ENCODE measurements around the gene EMC9. TPM values are rescaled to one million over a fixed set of nuclear protein-coding genes. Genes with fewer than 3 reads are reported as not detected.

Gene EMC9
- total RNA-seq, 1 donor from 2014 or later = 26.4 TPM

GRCh38 chr14:24182110-24182882 lies 40.9 kb upstream of the EMC9 start:
- Mint-ChIP-seq H3K27me3 (ENCODE audit: low read depth) (no peaks in the 10 kb centered on the region), H3K27ac (no peak overlapping the region), H3K9me3 (no peaks in the 10 kb centered on the region), H3K4me3 (ENCODE audit: low read depth) (no peak overlapping the region), H3K4me1 (ENCODE audit: low read depth) (peaks cover 4% of the 10 kb centered on the region), H3K36me3 (ENCODE audit: low read depth) (peaks cover 80% of the 10 kb centered on the region)
- DNase-seq (ENCODE audit: low spot score) = no peak
- intact Hi-C loops (cut with micrococcal nuclease) = no loop called here

GRCh38 chr14:24181371-24182077 lies 40.1 kb upstream of the EMC9 start:
- H3K36me3 Mint-ChIP-seq (ENCODE audit: low read depth) = peaks cover 82% of the 10 kb centered on the region
- no peak for DNase-seq (ENCODE audit: low spot score)
- H3K4me3 Mint-ChIP-seq (ENCODE audit: low read depth) = no peak overlapping the region
- no peaks in the 10 kb centered on the region for H3K27me3 Mint-ChIP-seq (ENCODE audit: low read depth)
- H3K27ac Mint-ChIP-seq = no peak overlapping the region
- intact Hi-C loops (cut with micrococcal nuclease) = no loop called here
- no peaks in the 10 kb centered on the region for H3K4me1 Mint-ChIP-seq (ENCODE audit: low read depth)
- H3K9me3 Mint-ChIP-seq = no peaks in the 10 kb centered on the region

GRCh38 chr14:24179961-24180796 lies 38.8 kb upstream of the EMC9 start:
- Mint-ChIP-seq H3K36me3 (ENCODE audit: low read depth) (peaks cover 73% of the 10 kb centered on the region), H3K27ac (no peak overlapping the region), H3K4me3 (ENCODE audit: low read depth) (no peak overlapping the region), H3K27me3 (ENCODE audit: low read depth) (no peaks in the 10 kb centered on the region), H3K9me3 (no peaks in the 10 kb centered on the region), H3K4me1 (ENCODE audit: low read depth) (peaks cover under 1% of the 10 kb centered on the region)
- DNase-seq (ENCODE audit: low spot score) = no peak
- intact Hi-C loops (cut with micrococcal nuclease) = no loop called here

- intact Hi-C loops (cut with micrococcal nuclease) = no loop called here
- no peak overlapping the region for H3K4me3 Mint-ChIP-seq (ENCODE audit: low read depth)
- H3K9me3 Mint-ChIP-seq = no peaks in the 10 kb centered on the region
- no peak for DNase-seq (ENCODE audit: low spot score)
- no peak overlapping the region for H3K27ac Mint-ChIP-seq
- no peaks in the 10 kb centered on the region for H3K27me3 Mint-ChIP-seq (ENCODE audit: low read depth)
- H3K36me3 Mint-ChIP-seq (ENCODE audit: low read depth) = peaks cover 75% of the 10 kb centered on the region
- H3K4me1 Mint-ChIP-seq (ENCODE audit: low read depth) = peaks cover 4% of the 10 kb centered on the region
Observed at GRCh38 chr14:24179294-24179960, 38.0 kb upstream of the EMC9 start.

GRCh38 chr14:24178399-24179178 lies 37.2 kb upstream of the EMC9 start:
- Mint-ChIP-seq H3K9me3 (no peaks in the 10 kb centered on the region), H3K4me3 (ENCODE audit: low read depth) (no peak overlapping the region), H3K27me3 (ENCODE audit: low read depth) (no peaks in the 10 kb centered on the region), H3K27ac (no peak overlapping the region), H3K4me1 (ENCODE audit: low read depth) (peaks cover 4% of the 10 kb centered on the region), H3K36me3 (ENCODE audit: low read depth) (peaks cover 73% of the 10 kb centered on the region)
- intact Hi-C loops (cut with micrococcal nuclease) = no loop called here
- no peak for DNase-seq (ENCODE audit: low spot score)

- peaks cover 6% of the 10 kb centered on the region for H3K4me1 Mint-ChIP-seq (ENCODE audit: low read depth)
- no peaks in the 10 kb centered on the region for H3K27me3 Mint-ChIP-seq (ENCODE audit: low read depth)
- H3K36me3 Mint-ChIP-seq (ENCODE audit: low read depth) = peaks cover 73% of the 10 kb centered on the region
- no peak overlapping the region for H3K4me3 Mint-ChIP-seq (ENCODE audit: low read depth)
- H3K27ac Mint-ChIP-seq = no peak overlapping the region
- H3K9me3 Mint-ChIP-seq = no peaks in the 10 kb centered on the region
- intact Hi-C loops (cut with micrococcal nuclease) = no loop called here
- no peak for DNase-seq (ENCODE audit: low spot score)
Observed at GRCh38 chr14:24177891-24178290, 36.5 kb upstream of the EMC9 start.

GRCh38 chr14:24177041-24177825 lies 35.8 kb upstream of the EMC9 start:
- Mint-ChIP-seq H3K9me3 (no peaks in the 10 kb centered on the region), H3K4me3 (ENCODE audit: low read depth) (no peak overlapping the region), H3K27me3 (ENCODE audit: low read depth) (no peaks in the 10 kb centered on the region), H3K4me1 (ENCODE audit: low read depth) (peaks cover 6% of the 10 kb centered on the region), H3K27ac (no peak overlapping the region), H3K36me3 (ENCODE audit: low read depth) (peaks cover 70% of the 10 kb centered on the region)
- no peak for DNase-seq (ENCODE audit: low spot score)
- intact Hi-C loops (cut with micrococcal nuclease) = no loop called here

- no peak for DNase-seq (ENCODE audit: low spot score)
- Mint-ChIP-seq H3K36me3 (ENCODE audit: low read depth) (peaks cover 67% of the 10 kb centered on the region), H3K4me1 (ENCODE audit: low read depth) (peaks cover 7% of the 10 kb centered on the region), H3K27me3 (ENCODE audit: low read depth) (no peaks in the 10 kb centered on the region), H3K4me3 (ENCODE audit: low read depth) (no peak overlapping the region), H3K9me3 (no peaks in the 10 kb centered on the region), H3K27ac (no peak overlapping the region)
- intact Hi-C loops (cut with micrococcal nuclease) = no loop called here
Observed at GRCh38 chr14:24176599-24176998, 35.2 kb upstream of the EMC9 start.

GRCh38 chr14:24172871-24173281 lies 31.5 kb upstream of the EMC9 start:
- peaks cover 21% of the 10 kb centered on the region for H3K4me1 Mint-ChIP-seq (ENCODE audit: low read depth)
- H3K9me3 Mint-ChIP-seq = no peaks in the 10 kb centered on the region
- no peaks in the 10 kb centered on the region for H3K27me3 Mint-ChIP-seq (ENCODE audit: low read depth)
- peaks cover 69% of the 10 kb centered on the region for H3K36me3 Mint-ChIP-seq (ENCODE audit: low read depth)
- intact Hi-C loops (cut with micrococcal nuclease) = no loop called here
- no peak for DNase-seq (ENCODE audit: low spot score)
- H3K27ac Mint-ChIP-seq = no peak overlapping the region
- no peak overlapping the region for H3K4me3 Mint-ChIP-seq (ENCODE audit: low read depth)

- Mint-ChIP-seq H3K27ac (no peak overlapping the region), H3K36me3 (ENCODE audit: low read depth) (peaks cover 70% of the 10 kb centered on the region), H3K9me3 (no peaks in the 10 kb centered on the region), H3K4me3 (ENCODE audit: low read depth) (peak overlapping the region; percentile 60), H3K4me1 (ENCODE audit: low read depth) (peaks cover 24% of the 10 kb centered on the region), H3K27me3 (ENCODE audit: low read depth) (no peaks in the 10 kb centered on the region)
- intact Hi-C loops (cut with micrococcal nuclease) = no loop called here
- no peak for DNase-seq (ENCODE audit: low spot score)
Observed at GRCh38 chr14:24172261-24172860, 31.0 kb upstream of the EMC9 start.
